HEK293 (cell line): Measurements from ENCODE around the gene HEATR9.
"Not testable (repeated sequence)": the region's sequence is repeated elsewhere in the genome, so short reads cannot be mapped to it uniquely, and the experiment has no call there.

Experiments used
- CTCF ChIA-PET: fragments of 350-600 bp; formaldehyde crosslinking; extraction: SDS; loops from one replicate; lab custom pipeline; 2021; ENCODE audit warnings: antibody characterized with exemption; lab: Yijun Ruan, JAX
- POLR2A ChIA-PET: fragments of 300-600 bp; formaldehyde crosslinking; extraction: SDS; loops from one replicate; lab custom pipeline; 2020; ENCODE audit warnings: antibody characterized with exemption, inconsistent platforms; lab: Yijun Ruan, JAX
- H3K27ac ChIP-seq: fragments of 200-500 bp; sonication (Bioruptor generic); 2 replicates; pipeline ENCODE4 v1.5.1; 2014; ENCODE audit warnings: low read depth, low read length, control low read depth, inconsistent platforms; ENCODE audit errors: extremely low read depth
- H3K36me3 ChIP-seq, 2 experiments: fragments of 200-500 bp in 1 of 2; sonication (Bioruptor generic) in 1 of 2; 1 replicate in 1 of 2; 2 replicates in 1 of 2; pipeline ENCODE4 v1.5.1; 2014 to 2017; ENCODE audit warnings: inconsistent platforms in 2 of 2, low read length in 2 of 2; ENCODE audit not compliant: control insufficient read depth in 2 of 2, insufficient read depth in 1 of 2
- H3K4me1 ChIP-seq: fragments of 200-500 bp; sonication (Bioruptor generic); 2 replicates; pipeline ENCODE4 v1.5.1; 2014; ENCODE audit warnings: mild to moderate bottlenecking, low read length, inconsistent platforms; ENCODE audit not compliant: control insufficient read depth, insufficient read depth
- H3K4me3 ChIP-seq: 2 replicates; pipeline ENCODE4 v1.5.1; 2011; ENCODE audit warnings: low read depth, mild to moderate bottlenecking, control low read depth, low read length, moderate library complexity
- H3K9me3 ChIP-seq: fragments of 200-500 bp; sonication (Bioruptor generic); 2 replicates; pipeline ENCODE4 v1.5.1; 2014; ENCODE audit warnings: low read depth, low read length, inconsistent platforms; ENCODE audit not compliant: control insufficient read depth, insufficient read depth
- GLIS1 ChIP-seq: fragments of 450-650 bp; formaldehyde crosslinking; IDR thresholded peaks from 2 replicates; pipeline ENCODE4 v1.5.1; 2016; ENCODE audit warnings: missing biosample characterization, missing genetic modification characterization
- HOXD13 ChIP-seq: sonication (generic); formaldehyde crosslinking; IDR thresholded peaks from 2 replicates; pipeline ENCODE4 v1.8.0; 2022; ENCODE audit warnings: missing genetic modification reagents, borderline replicate concordance
- WT1 ChIP-seq: fragments of 450-650 bp; formaldehyde crosslinking; IDR thresholded peaks from 2 replicates; pipeline ENCODE4 v1.5.1; 2016; ENCODE audit warnings: missing biosample characterization, missing genetic modification characterization
- YY1 ChIP-seq: fragments of 450-650 bp; formaldehyde crosslinking; IDR thresholded peaks from 2 replicates; pipeline ENCODE4 v1.5.1; 2018; ENCODE audit warnings: missing biosample characterization, missing genetic modification characterization
- ZBTB7A ChIP-seq: fragments of 450-650 bp; formaldehyde crosslinking; IDR thresholded peaks from 2 replicates; pipeline ENCODE4 v1.5.1; 2016; ENCODE audit warnings: low read depth, missing biosample characterization, missing genetic modification characterization
- ZFP3 ChIP-seq: fragments of 450-650 bp; formaldehyde crosslinking; IDR thresholded peaks from 2 replicates; pipeline ENCODE4 v1.5.1; 2016; ENCODE audit warnings: low read depth, missing biosample characterization, missing genetic modification characterization
- ZNF132 ChIP-seq: fragments of 450-650 bp; formaldehyde crosslinking; IDR thresholded peaks from 2 replicates; pipeline ENCODE4 v1.5.1; 2017; ENCODE audit warnings: missing biosample characterization, missing genetic modification characterization, borderline replicate concordance
- ZNF239 ChIP-seq: fragments of 450-650 bp; formaldehyde crosslinking; IDR thresholded peaks from 2 replicates; pipeline ENCODE4 v1.5.1; 2016; ENCODE audit warnings: missing biosample characterization, missing genetic modification characterization
- ZNF560 ChIP-seq: fragments of 450-650 bp; formaldehyde crosslinking; IDR thresholded peaks from 2 replicates; pipeline ENCODE4 v1.5.1; 2017; ENCODE audit warnings: missing biosample characterization, missing genetic modification characterization, borderline replicate concordance
- ZNF664 ChIP-seq: fragments of 450-650 bp; formaldehyde crosslinking; IDR thresholded peaks from 2 replicates; pipeline ENCODE4 v1.5.1; 2016; ENCODE audit warnings: missing biosample characterization, missing genetic modification characterization
- ZNF830 ChIP-seq: fragments of 450-650 bp; IDR thresholded peaks from 2 replicates; pipeline ENCODE4 v1.5.0; 2018; ENCODE audit warnings: missing biosample characterization, missing genetic modification characterization, low read depth, mild to moderate bottlenecking, moderate library complexity
- ZSCAN5A ChIP-seq: fragments of 450-650 bp; formaldehyde crosslinking; IDR thresholded peaks from 2 replicates; pipeline ENCODE4 v1.5.1; 2016; ENCODE audit warnings: missing biosample characterization, missing genetic modification characterization
- TF ChIP-seq, protein P1 (sequence below): sonication (generic); formaldehyde crosslinking; IDR thresholded peaks from 2 replicates; pipeline ENCODE4 v1.8.1; 2022; ENCODE audit warnings: mild to moderate bottlenecking, moderate library complexity, missing genetic modification reagents
- TF ChIP-seq, protein P2 (sequence below): fragments of 450-650 bp; formaldehyde crosslinking; IDR thresholded peaks from 2 replicates; pipeline ENCODE4 v1.5.1; 2016; ENCODE audit warnings: missing biosample characterization, missing genetic modification characterization

HEATR9 gene

DNA sequence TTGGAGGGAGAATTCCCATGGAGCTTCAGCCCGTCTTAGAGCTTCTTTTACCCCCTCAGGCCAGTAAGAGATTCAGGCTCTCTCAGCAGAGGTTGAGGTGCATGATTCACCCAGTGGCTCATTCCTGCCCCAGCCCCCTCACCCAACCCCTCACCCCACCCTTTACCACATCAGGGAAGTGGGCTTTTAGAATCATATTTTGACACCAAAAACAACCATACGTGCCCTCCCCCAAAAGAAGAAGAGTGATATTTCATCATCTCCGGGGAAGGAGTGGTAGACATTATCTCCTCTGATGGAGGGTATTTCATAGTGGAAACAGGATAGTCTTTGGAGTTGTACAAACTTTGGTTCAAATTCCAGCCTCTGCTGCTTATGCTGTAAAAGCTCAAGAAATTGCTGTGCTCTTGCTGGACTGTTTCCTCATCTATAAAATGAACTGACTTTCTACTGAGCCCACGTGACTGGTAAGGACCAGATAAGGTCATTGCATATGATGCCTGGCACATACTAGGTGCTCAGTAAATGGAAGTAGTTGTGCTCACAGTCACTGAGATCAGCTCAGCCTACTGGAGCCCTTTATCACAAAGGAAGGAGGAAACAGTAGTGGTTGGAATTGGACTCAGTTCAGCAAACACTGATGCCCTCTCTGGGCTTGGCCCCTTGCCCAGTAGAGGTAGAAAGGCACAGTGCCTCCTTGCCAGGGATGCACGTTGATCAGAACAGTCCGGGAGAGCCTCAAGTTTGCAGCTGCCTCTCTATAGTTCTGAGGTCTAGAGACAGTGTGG is 29.8 kb upstream of the HEATR9 start:
- Histone ChIP-seq H3K4me3 (no peak overlapping the region), H3K4me1 (peaks cover 9% of the 10 kb centered on the region), H3K36me3 (no peaks in the 10 kb centered on the region), H3K9me3 (no peaks in the 10 kb centered on the region), H3K27ac (no peak overlapping the region)
- TF ChIP-seq YY1: no peak
- TF ChIP-seq ZSCAN5A: no peak
- TF ChIP-seq GLIS1: peak; percentile 76
- TF ChIP-seq ZNF664: peak; percentile 95
- TF ChIP-seq ZBTB7A (tag by site-specific recombination): no peak
- peak; percentile 71; the same call in 1 of the 2 replicates for TF ChIP-seq ZNF239 (tag by site-specific recombination)
- ChIA-PET POLR2A (interaction anchor here (1.1 kb wide), 1 partner anchor 42 kb away, joined by 3 read pairs; no protein-coding TSS in a partner anchor), CTCF (no interaction called here)

DNA sequence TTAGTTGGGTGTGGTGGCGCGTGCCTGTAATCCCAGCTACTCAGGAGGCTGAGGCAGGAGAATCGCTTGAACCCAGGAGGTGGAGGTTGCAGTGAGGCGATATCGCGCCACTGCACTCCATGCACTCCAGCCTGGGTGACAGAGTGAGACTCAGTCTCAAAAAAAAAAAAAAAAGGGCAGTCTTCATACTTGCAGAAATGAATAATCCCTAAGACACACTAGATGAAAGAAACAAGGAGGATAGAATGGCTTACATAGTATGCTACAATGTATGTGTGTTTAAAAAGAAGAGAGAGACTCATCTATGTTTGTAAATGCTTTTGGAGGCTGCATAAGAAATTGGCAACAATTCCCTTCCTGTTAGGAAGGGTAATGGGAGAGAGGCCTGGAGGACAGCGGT is 29.1 kb upstream of the HEATR9 start:
- H3K9me3 ChIP-seq, H3K36me3 ChIP-seq, POLR2A ChIA-PET, CTCF ChIA-PET, H3K27ac ChIP-seq, H3K4me1 ChIP-seq, H3K4me3 ChIP-seq: not testable (repeated sequence)

GRCh38 chr17:35895636-35896587 is 27.2 kb upstream of the HEATR9 start:
- CTCF ChIA-PET: interaction anchor here (0.5 to 2.2 kb wide), 5 partner anchors 9 to 287 kb away, joined by 3 to 6 read pairs (median 3); no protein-coding TSS in a partner anchor
- H3K27ac ChIP-seq: no peak overlapping the region
- TF ChIP-seq ZBTB7A (tag by site-specific recombination): no peak
- no peak for TF ChIP-seq WT1 (tag by site-specific recombination)
- TF ChIP-seq, protein P1, sequence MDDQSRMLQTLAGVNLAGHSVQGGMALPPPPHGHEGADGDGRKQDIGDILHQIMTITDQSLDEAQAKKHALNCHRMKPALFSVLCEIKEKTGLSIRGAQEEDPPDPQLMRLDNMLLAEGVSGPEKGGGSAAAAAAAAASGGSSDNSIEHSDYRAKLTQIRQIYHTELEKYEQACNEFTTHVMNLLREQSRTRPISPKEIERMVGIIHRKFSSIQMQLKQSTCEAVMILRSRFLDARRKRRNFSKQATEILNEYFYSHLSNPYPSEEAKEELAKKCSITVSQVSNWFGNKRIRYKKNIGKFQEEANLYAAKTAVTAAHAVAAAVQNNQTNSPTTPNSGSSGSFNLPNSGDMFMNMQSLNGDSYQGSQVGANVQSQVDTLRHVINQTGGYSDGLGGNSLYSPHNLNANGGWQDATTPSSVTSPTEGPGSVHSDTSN (CRISPR knock-in tag): no peak
- TF ChIP-seq ZNF560: no peak
- TF ChIP-seq ZSCAN5A: no peak
- no peak for TF ChIP-seq ZFP3 (tag by site-specific recombination)
- TF ChIP-seq ZNF830 (tag by site-specific recombination): no peak
- no peak for TF ChIP-seq ZNF132 (tag by site-specific recombination)
- TF ChIP-seq, protein P2, sequence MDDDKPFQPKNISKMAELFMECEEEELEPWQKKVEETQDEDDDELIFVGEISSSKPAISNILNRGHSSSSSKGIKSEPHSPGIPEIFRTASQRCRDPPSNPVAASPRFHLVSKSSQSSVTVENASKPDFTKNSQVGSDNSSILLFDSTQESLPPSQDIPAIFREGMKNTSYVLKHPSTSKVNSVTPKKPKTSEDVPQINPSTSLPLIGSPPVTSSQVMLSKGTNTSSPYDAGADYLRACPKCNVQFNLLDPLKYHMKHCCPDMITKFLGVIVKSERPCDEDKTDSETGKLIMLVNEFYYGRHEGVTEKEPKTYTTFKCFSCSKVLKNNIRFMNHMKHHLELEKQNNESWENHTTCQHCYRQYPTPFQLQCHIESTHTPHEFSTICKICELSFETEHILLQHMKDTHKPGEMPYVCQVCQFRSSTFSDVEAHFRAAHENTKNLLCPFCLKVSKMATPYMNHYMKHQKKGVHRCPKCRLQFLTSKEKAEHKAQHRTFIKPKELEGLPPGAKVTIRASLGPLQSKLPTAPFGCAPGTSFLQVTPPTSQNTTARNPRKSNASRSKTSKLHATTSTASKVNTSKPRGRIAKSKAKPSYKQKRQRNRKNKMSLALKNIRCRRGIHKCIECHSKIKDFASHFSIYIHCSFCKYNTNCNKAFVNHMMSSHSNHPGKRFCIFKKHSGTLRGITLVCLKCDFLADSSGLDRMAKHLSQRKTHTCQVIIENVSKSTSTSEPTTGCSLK (tag by site-specific recombination): no peak
- TF ChIP-seq HOXD13 (CRISPR knock-in tag): no peak

More at GRCh38 chr17:35895636-35896587, 27.2 kb upstream of the HEATR9 start:
- no peak overlapping the region for H3K4me3 ChIP-seq
- H3K4me1 ChIP-seq: peaks cover 9% of the 10 kb centered on the region
- no peaks in the 10 kb centered on the region for H3K9me3 ChIP-seq
- POLR2A ChIA-PET: no interaction called here
- H3K36me3 ChIP-seq: no peaks in the 10 kb centered on the region
